ENCODE results near the gene RBFOX1.

- TF ChIP-seq CTCF (IDR thresholded peaks at IDR 0.05) (no peak), EP300 (IDR thresholded peaks at IDR 0.05) (no peak), POLR2A (IDR thresholded peaks at IDR 0.05) (no peak)
Observed at GRCh38 chr16:7577588-7577987, 244.9 kb downstream of the RBFOX1 start.

All from ovary (tissue), 3 donors.